Activated CD4-positive, alpha-beta memory T cell treated with anti-CD3 and anti-CD28 coated beads, Interleukin-2, amount 10 ng/mL, durations not matched to agents 7 days and 5 days (primary cell): ENCODE results near the gene CCDC177. TPM values are rescaled to one million over a fixed set of nuclear protein-coding genes. Genes with fewer than 3 reads are reported as not detected.
A peak's percentile ranks its signal among the peaks of the same experiment; 100 is the strongest.

ENCODE experiments used
- CTCF ChIA-PET: fragments of 350-600 bp; sonication (Branson Sonifier 250); formaldehyde crosslinking; loops from one replicate; lab custom pipeline; 2021; ENCODE audit warnings: antibody characterized with exemption, inconsistent platforms; lab: Charles Lee
- POLR2A ChIA-PET: fragments of 350-600 bp; sonication (Branson Sonifier 250); formaldehyde crosslinking; loops from one replicate; lab custom pipeline; 2021; ENCODE audit warnings: antibody characterized with exemption; lab: Charles Lee
- DNase-seq: peaks from one replicate; pipeline ENCODE4 v3.0.0-alpha.2; 2020
- H3K27ac Mint-ChIP-seq: one replicate; pipeline ENCODE4 v1.8.0; 2021; ENCODE audit warnings: mild to moderate bottlenecking, mixed read lengths
- H3K27me3 Mint-ChIP-seq: one replicate; pipeline ENCODE4 v1.8.0; 2021; ENCODE audit warnings: mixed read lengths
- H3K36me3 Mint-ChIP-seq: one replicate; pipeline ENCODE4 v1.8.0; 2021; ENCODE audit warnings: low read depth, mixed read lengths
- H3K4me1 Mint-ChIP-seq: one replicate; pipeline ENCODE4 v1.8.0; 2021; ENCODE audit warnings: mixed read lengths
- H3K4me3 Mint-ChIP-seq: one replicate; pipeline ENCODE4 v1.8.0; 2021; ENCODE audit warnings: mild to moderate bottlenecking, mixed read lengths
- H3K9me3 Mint-ChIP-seq: one replicate; pipeline ENCODE4 v1.8.0; 2021; ENCODE audit warnings: mixed read lengths
- total RNA-seq, 2 experiments: library from RNA; stranded (reverse); gene quantifications; one replicate each; pipeline ENCODE4 v1.2.3, GENCODE V29; 2021

Gene CCDC177
- total RNA-seq, 2 experiments from 2014 or later, result not detected

- POLR2A ChIA-PET, result no interaction called here
- H3K27me3 Mint-ChIP-seq, result peaks cover 46% of the 10 kb centered on the region
- H3K36me3 Mint-ChIP-seq, result no peaks in the 10 kb centered on the region
- no peaks in the 10 kb centered on the region for H3K4me1 Mint-ChIP-seq
- DNase-seq, result no peak
- no peak overlapping the region for H3K27ac Mint-ChIP-seq
- no peaks in the 10 kb centered on the region for H3K9me3 Mint-ChIP-seq
- no peak overlapping the region for H3K4me3 Mint-ChIP-seq
- CTCF ChIA-PET, result no interaction called here
Observed at GRCh38 chr14:69554500-69554899, 20.2 kb downstream of the CCDC177 start.

- no peaks in the 10 kb centered on the region for H3K4me1 Mint-ChIP-seq
- H3K9me3 Mint-ChIP-seq, result no peaks in the 10 kb centered on the region
- no peaks in the 10 kb centered on the region for H3K36me3 Mint-ChIP-seq
- ChIA-PET POLR2A (no interaction called here), CTCF (interaction anchor here (1.5 kb wide), 1 partner anchor 9 kb away, joined by 3 read pairs; no protein-coding TSS in a partner anchor)
- H3K27ac Mint-ChIP-seq, result no peak overlapping the region
- no peak for DNase-seq
- peaks cover 45% of the 10 kb centered on the region for H3K27me3 Mint-ChIP-seq
- no peak overlapping the region for H3K4me3 Mint-ChIP-seq
Observed at GRCh38 chr14:69553252-69553651, 21.4 kb downstream of the CCDC177 start.

- ChIA-PET POLR2A (no interaction called here), CTCF (no interaction called here)
- no peaks in the 10 kb centered on the region for H3K36me3 Mint-ChIP-seq
- peaks cover 51% of the 10 kb centered on the region for H3K27me3 Mint-ChIP-seq
- no peaks in the 10 kb centered on the region for H3K9me3 Mint-ChIP-seq
- no peak for DNase-seq
- peaks cover 2% of the 10 kb centered on the region for H3K4me1 Mint-ChIP-seq
- H3K4me3 Mint-ChIP-seq, result no peak overlapping the region
- H3K27ac Mint-ChIP-seq, result no peak overlapping the region
Observed at GRCh38 chr14:69551511-69551910, 23.2 kb downstream of the CCDC177 start.

GRCh38 chr14:69548566-69548965 lies 26.1 kb downstream of the CCDC177 start:
- Mint-ChIP-seq H3K27ac (no peak overlapping the region), H3K36me3 (no peaks in the 10 kb centered on the region), H3K4me3 (no peak overlapping the region), H3K4me1 (peaks cover 14% of the 10 kb centered on the region), H3K9me3 (no peaks in the 10 kb centered on the region), H3K27me3 (peaks cover 52% of the 10 kb centered on the region)
- POLR2A ChIA-PET, result no interaction called here
- CTCF ChIA-PET, result interaction anchor here (0.8 to 1.8 kb wide), 13 partner anchors 8 to 179 kb away, joined by 3 to 13 read pairs (median 3); partner anchors contain the start of gene CCDC177
- DNase-seq, result no peak

GRCh38 chr14:69547701-69548348 lies 26.8 kb downstream of the CCDC177 start:
- H3K9me3 Mint-ChIP-seq, result no peaks in the 10 kb centered on the region
- peak; percentile 23 for DNase-seq
- CTCF ChIA-PET, result interaction anchor here (0.8 to 1.8 kb wide), 12 partner anchors 9 to 179 kb away, joined by 3 to 13 read pairs (median 4); partner anchors contain the start of gene CCDC177
- H3K36me3 Mint-ChIP-seq, result no peaks in the 10 kb centered on the region
- H3K27me3 Mint-ChIP-seq, result peaks cover 46% of the 10 kb centered on the region
- H3K27ac Mint-ChIP-seq, result no peak overlapping the region
- POLR2A ChIA-PET, result no interaction called here
- H3K4me3 Mint-ChIP-seq, result no peak overlapping the region
- peaks cover 19% of the 10 kb centered on the region for H3K4me1 Mint-ChIP-seq

- H3K4me3 Mint-ChIP-seq, result peak overlapping the region; percentile 36
Observed at GRCh38 chr14:69543341-69544115, 31.1 kb downstream of the CCDC177 start.

GRCh38 chr14:69542311-69542710 lies 32.4 kb downstream of the CCDC177 start:
- CTCF ChIA-PET, result interaction anchor here (1.9 kb wide), 1 partner anchor 14 kb away, joined by 5 read pairs; no protein-coding TSS in a partner anchor

More at GRCh38 chr14:69543341-69544115, 31.1 kb downstream of the CCDC177 start:
- CTCF ChIA-PET, result interaction anchor here (1.0 to 1.8 kb wide), 3 partner anchors 10 to 40 kb away, joined by 3 to 9 read pairs (median 3); no protein-coding TSS in a partner anchor
- Mint-ChIP-seq H3K4me1 (peaks cover 21% of the 10 kb centered on the region), H3K27ac (peak overlapping the region; percentile 55), H3K9me3 (no peaks in the 10 kb centered on the region), H3K27me3 (peaks cover 24% of the 10 kb centered on the region), H3K36me3 (no peaks in the 10 kb centered on the region)
- peak; percentile 80 for DNase-seq
- POLR2A ChIA-PET, result interaction anchor here (1.0 kb wide), 1 partner anchor 224 kb away, joined by 3 read pairs; the partner anchor contains the start of gene SRSF5

GRCh38 chr14:69540654-69541335 lies 33.9 kb downstream of the CCDC177 start:
- ChIA-PET POLR2A (no interaction called here), CTCF (no interaction called here)
- peaks cover 21% of the 10 kb centered on the region for H3K4me1 Mint-ChIP-seq
- no peak overlapping the region for H3K27ac Mint-ChIP-seq
- no peak for DNase-seq
- no peak overlapping the region for H3K4me3 Mint-ChIP-seq
- H3K27me3 Mint-ChIP-seq, result peaks cover 29% of the 10 kb centered on the region
- H3K36me3 Mint-ChIP-seq, result no peaks in the 10 kb centered on the region
- no peaks in the 10 kb centered on the region for H3K9me3 Mint-ChIP-seq

More at GRCh38 chr14:69542311-69542710, 32.4 kb downstream of the CCDC177 start:
- POLR2A ChIA-PET, result interaction anchor here (1.0 kb wide), 1 partner anchor 225 kb away, joined by 3 read pairs; the partner anchor contains the start of gene SRSF5
- Mint-ChIP-seq H3K9me3 (no peaks in the 10 kb centered on the region), H3K27ac (no peak overlapping the region), H3K27me3 (peaks cover 30% of the 10 kb centered on the region), H3K4me1 (peaks cover 19% of the 10 kb centered on the region), H3K4me3 (no peak overlapping the region), H3K36me3 (no peaks in the 10 kb centered on the region)
- DNase-seq, result no peak

GRCh38 chr14:69539631-69540410 lies 34.9 kb downstream of the CCDC177 start:
- ChIA-PET CTCF (no interaction called here), POLR2A (no interaction called here)
- Mint-ChIP-seq H3K27ac (no peak overlapping the region), H3K4me1 (peaks cover 21% of the 10 kb centered on the region), H3K27me3 (peaks cover 34% of the 10 kb centered on the region), H3K9me3 (no peaks in the 10 kb centered on the region), H3K4me3 (no peak overlapping the region), H3K36me3 (no peaks in the 10 kb centered on the region)
- DNase-seq, result no peak

- POLR2A ChIA-PET, result no interaction called here
- no peak overlapping the region for H3K27ac Mint-ChIP-seq
- no peaks in the 10 kb centered on the region for H3K36me3 Mint-ChIP-seq
- peaks cover 31% of the 10 kb centered on the region for H3K27me3 Mint-ChIP-seq
- no peak for DNase-seq
- CTCF ChIA-PET, result no interaction called here
- H3K4me1 Mint-ChIP-seq, result peaks cover 11% of the 10 kb centered on the region
- H3K9me3 Mint-ChIP-seq, result no peaks in the 10 kb centered on the region
- no peak overlapping the region for H3K4me3 Mint-ChIP-seq
Observed at GRCh38 chr14:69538766-69539165, 35.9 kb downstream of the CCDC177 start.

- no peak for DNase-seq
- POLR2A ChIA-PET, result interaction anchor here (0.7 kb wide), 1 partner anchor 229 kb away, joined by 3 read pairs; the partner anchor contains the start of gene SRSF5
- no peak overlapping the region for H3K4me3 Mint-ChIP-seq
- no peaks in the 10 kb centered on the region for H3K36me3 Mint-ChIP-seq
- H3K27me3 Mint-ChIP-seq, result peaks cover 38% of the 10 kb centered on the region
- CTCF ChIA-PET, result interaction anchor here (2.5 kb wide), 1 partner anchor 36 kb away, joined by 7 read pairs; no protein-coding TSS in a partner anchor
- no peaks in the 10 kb centered on the region for H3K9me3 Mint-ChIP-seq
- peaks cover 4% of the 10 kb centered on the region for H3K4me1 Mint-ChIP-seq
- H3K27ac Mint-ChIP-seq, result no peak overlapping the region
Observed at GRCh38 chr14:69537900-69538299, 36.8 kb downstream of the CCDC177 start.

GRCh38 chr14:69536971-69537370 lies 37.7 kb downstream of the CCDC177 start:
- no peaks in the 10 kb centered on the region for H3K9me3 Mint-ChIP-seq
- peaks cover 40% of the 10 kb centered on the region for H3K27me3 Mint-ChIP-seq
- H3K4me3 Mint-ChIP-seq, result no peak overlapping the region
- ChIA-PET CTCF (interaction anchor here (2.5 kb wide), 1 partner anchor 37 kb away, joined by 7 read pairs; no protein-coding TSS in a partner anchor), POLR2A (no interaction called here)
- DNase-seq, result no peak
- H3K27ac Mint-ChIP-seq, result no peak overlapping the region
- peaks cover 2% of the 10 kb centered on the region for H3K4me1 Mint-ChIP-seq
- no peaks in the 10 kb centered on the region for H3K36me3 Mint-ChIP-seq
